GM12874 (cell line): ENCODE results near the gene COPS3.

Experiments
- CTCF ChIP-seq: IDR thresholded peaks from 2 replicates; pipeline ENCODE4 v1.5.1; 2011; ENCODE audit warnings: low read depth, mild to moderate bottlenecking, control low read depth, low read length, moderate library complexity; ENCODE audit not compliant: insufficient read depth

COPS3 gene

GRCh38 chr17:17239832-17240231, 41.2 kb downstream of the COPS3 start:
- TF ChIP-seq CTCF, result no peak

GRCh38 chr17:17237026-17237799, 43.8 kb downstream of the COPS3 start, which contains the start of gene FLCN:
FLCN (minus strand) TSS chr17:17237168; CDS start chr17:17228137, 9,031 bp downstream.
- TF ChIP-seq CTCF, result no peak

- TF ChIP-seq CTCF, result no peak
Observed at GRCh38 chr17:17236295-17237025, 44.6 kb downstream of the COPS3 start.

- TF ChIP-seq CTCF, result no peak
Observed at GRCh38 chr17:17235212-17236174, 45.6 kb downstream of the COPS3 start.

- TF ChIP-seq CTCF, result no peak
Observed at GRCh38 chr17:17232303-17232621, 48.8 kb downstream of the COPS3 start.

- no peak for TF ChIP-seq CTCF
Observed at GRCh38 chr17:17231621-17232302, 49.3 kb downstream of the COPS3 start.
